ENCODE data around the gene CCT5.
A peak's percentile ranks its signal among the peaks of the same experiment; 100 is the strongest.
"Not testable (repeated sequence)": the region's sequence is repeated elsewhere in the genome, so short reads cannot be mapped to it uniquely, and the experiment has no call there.

Gene CCT5

GRCh38 chr5:10253390-10253789, 3.3 kb downstream of the CCT5 start:
- in situ Hi-C loops (cut with MboI; ENCODE audit: low sequenced_read_pairs): no loop called here
- peaks cover 63% of the 10 kb centered on the region for H3K36me3 ChIP-seq (replicated peaks)
- no peaks in the 10 kb centered on the region for H3K9me3 ChIP-seq
- H3K4me1 ChIP-seq: peaks cover 12% of the 10 kb centered on the region
- no peak for DNase-seq (ENCODE audit: low spot score in 2 of 2)
- H3K27me3 ChIP-seq (ENCODE audit: low read depth): no peaks in the 10 kb centered on the region
- H3K4me3 ChIP-seq: no peak overlapping the region

GRCh38 chr5:10254686-10255085, 4.6 kb downstream of the CCT5 start:
- H3K4me3 ChIP-seq: no peak overlapping the region
- H3K27me3 ChIP-seq (ENCODE audit: low read depth): no peaks in the 10 kb centered on the region
- peaks cover 76% of the 10 kb centered on the region for H3K36me3 ChIP-seq (replicated peaks)
- H3K9me3 ChIP-seq: no peaks in the 10 kb centered on the region
- no peak for DNase-seq (ENCODE audit: low spot score in 2 of 2)
- H3K4me1 ChIP-seq: peaks cover 12% of the 10 kb centered on the region; the same call in 1 of the 2 replicates
- in situ Hi-C loops (cut with MboI; ENCODE audit: low sequenced_read_pairs): no loop called here

- peaks cover 96% of the 10 kb centered on the region for H3K36me3 ChIP-seq (replicated peaks)
- in situ Hi-C loops (cut with MboI; ENCODE audit: low sequenced_read_pairs): no loop called here
- H3K4me3 ChIP-seq: no peak overlapping the region
- H3K4me1 ChIP-seq: peaks cover 8% of the 10 kb centered on the region; the same call in 1 of the 2 replicates
- DNase-seq (ENCODE audit: low spot score in 2 of 2): no peak
- H3K9me3 ChIP-seq: no peaks in the 10 kb centered on the region
- H3K27me3 ChIP-seq (ENCODE audit: low read depth): no peaks in the 10 kb centered on the region
Measured at GRCh38 chr5:10257870-10258269, 7.8 kb downstream of the CCT5 start.

- in situ Hi-C loops (cut with MboI; ENCODE audit: low sequenced_read_pairs): no loop called here
- peaks cover 100% of the 10 kb centered on the region for H3K36me3 ChIP-seq (replicated peaks)
- DNase-seq (ENCODE audit: low spot score in 2 of 2): no peak
- H3K4me1 ChIP-seq: no peaks in the 10 kb centered on the region
- H3K27me3 ChIP-seq (ENCODE audit: low read depth): no peaks in the 10 kb centered on the region
- H3K4me3 ChIP-seq: no peak overlapping the region
- no peaks in the 10 kb centered on the region for H3K9me3 ChIP-seq
Measured at GRCh38 chr5:10259899-10260298, 9.8 kb downstream of the CCT5 start.

- no peak overlapping the region for H3K4me3 ChIP-seq
- in situ Hi-C loops (cut with MboI; ENCODE audit: low sequenced_read_pairs): no loop called here
- no peaks in the 10 kb centered on the region for H3K27me3 ChIP-seq (ENCODE audit: low read depth)
- H3K9me3 ChIP-seq: no peaks in the 10 kb centered on the region
- DNase-seq (ENCODE audit: low spot score in 2 of 2): no peak
- peaks cover 100% of the 10 kb centered on the region for H3K36me3 ChIP-seq (replicated peaks)
- H3K4me1 ChIP-seq: no peaks in the 10 kb centered on the region
Measured at GRCh38 chr5:10261065-10261464, 11.0 kb downstream of the CCT5 start.

- H3K4me3 ChIP-seq: no peak overlapping the region
- peaks cover 88% of the 10 kb centered on the region for H3K36me3 ChIP-seq (replicated peaks)
- in situ Hi-C loops (cut with MboI; ENCODE audit: low sequenced_read_pairs): no loop called here
- H3K4me1 ChIP-seq: no peaks in the 10 kb centered on the region
- H3K27me3 ChIP-seq (ENCODE audit: low read depth): no peaks in the 10 kb centered on the region
- DNase-seq (ENCODE audit: low spot score in 2 of 2): peak in 1 of 2 experiments; percentile 29
- H3K9me3 ChIP-seq: no peaks in the 10 kb centered on the region
Measured at GRCh38 chr5:10262121-10262774, 12.2 kb downstream of the CCT5 start.

GRCh38 chr5:10262995-10263394, 12.9 kb downstream of the CCT5 start:
- DNase-seq (ENCODE audit: low spot score in 2 of 2): no peak
- in situ Hi-C loops (cut with MboI; ENCODE audit: low sequenced_read_pairs): no loop called here
- no peaks in the 10 kb centered on the region for H3K4me1 ChIP-seq
- peaks cover 80% of the 10 kb centered on the region for H3K36me3 ChIP-seq (replicated peaks)
- no peaks in the 10 kb centered on the region for H3K27me3 ChIP-seq (ENCODE audit: low read depth)
- H3K9me3 ChIP-seq: no peaks in the 10 kb centered on the region
- H3K4me3 ChIP-seq: no peak overlapping the region

- Histone ChIP-seq H3K9me3 (no peaks in the 10 kb centered on the region), H3K4me1 (no peaks in the 10 kb centered on the region), H3K4me3 (no peak overlapping the region), H3K27me3 (ENCODE audit: low read depth) (no peaks in the 10 kb centered on the region), H3K36me3 (replicated peaks) (peaks cover 64% of the 10 kb centered on the region)
- no peak for DNase-seq (ENCODE audit: low spot score in 2 of 2)
- in situ Hi-C loops (cut with MboI; ENCODE audit: low sequenced_read_pairs): no loop called here
Measured at GRCh38 chr5:10264604-10265003, 14.5 kb downstream of the CCT5 start.

- H3K36me3 ChIP-seq (replicated peaks): peaks cover 55% of the 10 kb centered on the region
Measured at GRCh38 chr5:10265245-10266109, 15.4 kb downstream of the CCT5 start.

GRCh38 chr5:10266137-10266536, 16.1 kb downstream of the CCT5 start:
- no peak overlapping the region for H3K4me3 ChIP-seq
- in situ Hi-C loops (cut with MboI; ENCODE audit: low sequenced_read_pairs): no loop called here
- H3K9me3 ChIP-seq: no peaks in the 10 kb centered on the region
- H3K27me3 ChIP-seq (ENCODE audit: low read depth): no peaks in the 10 kb centered on the region
- H3K36me3 ChIP-seq (replicated peaks): peaks cover 49% of the 10 kb centered on the region
- H3K4me1 ChIP-seq: no peaks in the 10 kb centered on the region
- no peak for DNase-seq (ENCODE audit: low spot score in 2 of 2)

More at GRCh38 chr5:10265245-10266109, 15.4 kb downstream of the CCT5 start:
- no peak for DNase-seq (ENCODE audit: low spot score in 2 of 2)
- Histone ChIP-seq H3K27me3 (ENCODE audit: low read depth) (no peaks in the 10 kb centered on the region), H3K4me1 (no peaks in the 10 kb centered on the region), H3K4me3 (no peak overlapping the region), H3K9me3 (no peaks in the 10 kb centered on the region)
- in situ Hi-C loops (cut with MboI; ENCODE audit: low sequenced_read_pairs): no loop called here

- Histone ChIP-seq H3K27me3 (ENCODE audit: low read depth) (no peaks in the 10 kb centered on the region), H3K4me3 (no peak overlapping the region), H3K4me1 (no peaks in the 10 kb centered on the region), H3K9me3 (no peaks in the 10 kb centered on the region), H3K36me3 (replicated peaks) (peaks cover 42% of the 10 kb centered on the region)
- DNase-seq (ENCODE audit: low spot score in 2 of 2): no peak
- in situ Hi-C loops (cut with MboI; ENCODE audit: low sequenced_read_pairs): no loop called here
Measured at GRCh38 chr5:10266839-10267238, 16.8 kb downstream of the CCT5 start.

GRCh38 chr5:10268100-10268499, 18.0 kb downstream of the CCT5 start:
- H3K4me1 ChIP-seq: no peaks in the 10 kb centered on the region
- H3K4me3 ChIP-seq: no peak overlapping the region
- H3K9me3 ChIP-seq: no peaks in the 10 kb centered on the region
- DNase-seq (ENCODE audit: low spot score in 2 of 2): no peak
- H3K36me3 ChIP-seq (replicated peaks): peaks cover 29% of the 10 kb centered on the region
- in situ Hi-C loops (cut with MboI; ENCODE audit: low sequenced_read_pairs): no loop called here
- H3K27me3 ChIP-seq (ENCODE audit: low read depth): no peaks in the 10 kb centered on the region

- no peak overlapping the region for H3K4me3 ChIP-seq
- in situ Hi-C loops (cut with MboI; ENCODE audit: low sequenced_read_pairs): no loop called here
Measured at GRCh38 chr5:10272053-10272874, 22.2 kb downstream of the CCT5 start.

GRCh38 chr5:10272875-10273209, 22.8 kb downstream of the CCT5 start:
- H3K4me3 ChIP-seq; H3K9me3 ChIP-seq; H3K36me3 ChIP-seq (replicated peaks); H3K27me3 ChIP-seq (ENCODE audit: low read depth); in situ Hi-C loops (cut with MboI; ENCODE audit: low sequenced_read_pairs); H3K4me1 ChIP-seq; DNase-seq (ENCODE audit: low spot score in 2 of 2): not testable (repeated sequence)

More at GRCh38 chr5:10272053-10272874, 22.2 kb downstream of the CCT5 start:
- Histone ChIP-seq H3K4me1 (no peaks in the 10 kb centered on the region), H3K27me3 (ENCODE audit: low read depth) (no peaks in the 10 kb centered on the region), H3K9me3 (no peaks in the 10 kb centered on the region), H3K36me3 (replicated peaks) (no peaks in the 10 kb centered on the region)
- DNase-seq (ENCODE audit: low spot score in 2 of 2): no peak
